Measurements from ENCODE around the gene DDTL.
"Not testable (repeated sequence)": the region's sequence is repeated elsewhere in the genome, so short reads cannot be mapped to it uniquely, and the experiment has no call there.

Gene DDTL

GRCh38 chr22:23970816-23971486 is 4.3 kb downstream of the DDTL start:
- peak in 1 of 2 experiments; percentile 11 for DNase-seq

- DNase-seq, result not testable (repeated sequence)
These were observed 5.2 kb downstream of the DDTL start for GRCh38 chr22:23971927-23972326.

GRCh38 chr22:23974345-23974744 is 7.7 kb downstream of the DDTL start, which contains the start of gene DDT:
Gene DDT, minus strand, starts transcription at chr22:23974441. Its CDS starts 27 bp downstream, at chr22:23974414.
- not testable (repeated sequence) for DNase-seq

- DNase-seq, result peak in 1 of 2 experiments; percentile 12
These were observed 8.2 kb downstream of the DDTL start for GRCh38 chr22:23974836-23975352.

- DNase-seq, result not testable (repeated sequence)
These were observed 10.6 kb downstream of the DDTL start for GRCh38 chr22:23977304-23977703.

- DNase-seq, result not testable (repeated sequence)
These were observed 13.0 kb downstream of the DDTL start, which contains the start of gene GSTT2 for GRCh38 chr22:23979557-23980240. Gene GSTT2, plus strand, starts transcription at chr22:23980134.

- not testable (repeated sequence) for DNase-seq
These were observed 13.9 kb downstream of the DDTL start for GRCh38 chr22:23980567-23980966.

GRCh38 chr22:23984430-23984829 is 17.7 kb downstream of the DDTL start:
- peak; percentile 75 to 81 for DNase-seq

GRCh38 chr22:23986089-23986488 is 19.4 kb downstream of the DDTL start:
- DNase-seq, result not testable (repeated sequence)

- DNase-seq, result not testable (repeated sequence)
These were observed 20.0 kb downstream of the DDTL start for GRCh38 chr22:23986538-23987178.

GRCh38 chr22:23989583-23990244 is 23.0 kb downstream of the DDTL start:
- DNase-seq, result not testable (repeated sequence)

- DNase-seq, result not testable (repeated sequence)
These were observed 26.4 kb downstream of the DDTL start for GRCh38 chr22:23993080-23993479.

GRCh38 chr22:23993581-23994177 is 27.0 kb downstream of the DDTL start:
- DNase-seq, result not testable (repeated sequence)

GRCh38 chr22:23997092-23997491 is 30.4 kb downstream of the DDTL start:
- DNase-seq, result no peak

- not testable (repeated sequence) for DNase-seq
These were observed 33.1 kb downstream of the DDTL start for GRCh38 chr22:23999779-24000178.

- DNase-seq, result no peak
These were observed 34.6 kb downstream of the DDTL start for GRCh38 chr22:24001314-24001713.

- no peak for DNase-seq
These were observed 35.6 kb downstream of the DDTL start for GRCh38 chr22:24002272-24002671.

GRCh38 chr22:24002851-24003250 is 36.2 kb downstream of the DDTL start:
- DNase-seq, result no peak

- DNase-seq, result no peak
These were observed 37.2 kb downstream of the DDTL start for GRCh38 chr22:24003887-24004286.

- DNase-seq, result no peak
These were observed 38.5 kb downstream of the DDTL start, which contains the start of gene GSTT4 for GRCh38 chr22:24005201-24005600. Gene GSTT4, minus strand, starts transcription at chr22:24005453. Its CDS starts 97 bp downstream, at chr22:24005356.

GRCh38 chr22:24006207-24006913 is 39.7 kb downstream of the DDTL start:
- DNase-seq, result no peak

GRCh38 chr22:24006914-24007214 is 40.2 kb downstream of the DDTL start:
- no peak for DNase-seq
